Natural killer cell (primary cell): ENCODE data around the gene AKAP6. TPM values are rescaled to one million over a fixed set of nuclear protein-coding genes. Genes with fewer than 3 reads are reported as not detected.

Experiments used
- ATAC-seq, 3 donors: fragments of 150-1000 bp in 2 of 3; fragments of 200-7000 bp in 1 of 3; cut with Tn5 transposase; 1 replicate in 1 of 3; 2 replicates in 2 of 3; pipeline ENCODE4 v1.10.0; 2021; ENCODE audit warnings: mild to moderate bottlenecking in 2 of 3, moderate library complexity in 2 of 3
- DNase-seq, 2 donors: peaks; one replicate each; pipeline versions ENCODE4 v3.0.0 to v3.0.0-alpha.2; 2013 to 2021; ENCODE audit warnings: mixed read lengths in 1 of 2
- H3K27ac ChIP-seq: one replicate; pipeline ENCODE4 v1.5.1; 2013; ENCODE audit warnings: mild to moderate bottlenecking, low read length
- H3K27me3 ChIP-seq: one replicate; pipeline ENCODE4 v1.6.1; 2013; ENCODE audit warnings: low read length; ENCODE audit not compliant: control insufficient read depth, insufficient read depth
- H3K36me3 ChIP-seq: one replicate; pipeline ENCODE4 v1.6.1; 2013; ENCODE audit warnings: low read length; ENCODE audit not compliant: control insufficient read depth, insufficient read depth
- H3K4me1 ChIP-seq: one replicate; pipeline ENCODE4 v1.6.1; 2013; ENCODE audit warnings: low read length; ENCODE audit not compliant: control insufficient read depth, insufficient read depth
- H3K4me3 ChIP-seq: one replicate; pipeline ENCODE4 v1.5.1; 2013; ENCODE audit warnings: low read length
- H3K9me3 ChIP-seq: one replicate; pipeline ENCODE4 v1.6.1; 2013; ENCODE audit warnings: low read length; ENCODE audit not compliant: control insufficient read depth, insufficient read depth
- H3K27ac Mint-ChIP-seq, 2 donors: one replicate each; pipeline ENCODE4 v1.8.0; 2022; ENCODE audit warnings: mild to moderate bottlenecking in 2 of 2, mixed read lengths in 2 of 2, moderate library complexity in 1 of 2
- H3K27me3 Mint-ChIP-seq, 2 donors: one replicate each; pipeline ENCODE4 v1.8.0; 2022; ENCODE audit warnings: low read depth in 2 of 2, mixed read lengths in 2 of 2
- H3K36me3 Mint-ChIP-seq: one replicate; pipeline ENCODE4 v1.8.0; 2022; ENCODE audit warnings: mixed read lengths
- H3K4me1 Mint-ChIP-seq, 2 donors: one replicate each; pipeline ENCODE4 v1.8.0; 2022; ENCODE audit warnings: mixed read lengths in 2 of 2
- H3K4me3 Mint-ChIP-seq: one replicate; pipeline ENCODE4 v1.8.0; 2022; ENCODE audit warnings: mild to moderate bottlenecking, moderate library complexity, mixed read lengths
- H3K9me3 Mint-ChIP-seq, 2 donors: one replicate each; pipeline ENCODE4 v1.8.0; 2022; ENCODE audit warnings: mixed read lengths in 2 of 2
- WGBS: methylation state at CpG from one replicate; pipeline ENCODE4 v1.1.7; 2013; ENCODE audit warnings: missing lambda C conversion rate; ENCODE audit not compliant: insufficient coverage; 5-methylcytosine and 5-hydroxymethylcytosine counted together
- intact Hi-C: fragments of 100-400 bp; cut with micrococcal nuclease; formaldehyde crosslinking; loops from one replicate; pipeline ENCODE4 v1.14.2; 2022
- total RNA-seq, 4 donors: library from RNA; stranded (reverse); fragments of 120-200 nt in 1 of 4; gene quantifications; one replicate each; pipeline versions ENCODE4 v1.2.3 to v1.2.4, GENCODE V29; 2013 to 2022
- TF ChIP-seq, protein P1 (sequence below): fragments of 200-600 bp; IDR thresholded peaks from one replicate; pipeline ENCODE4 v1.8.0; 2022; ENCODE audit warnings: antibody characterized with exemption

AKAP6 gene
- total RNA-seq, 3 donors from 2014 or later (not counting 1 experiment from before 2014, with no cell fraction given): 0.21 to 1.3 (median 0.80) TPM

GRCh38 chr14:32546246-32546645 lies 217.1 kb downstream of the AKAP6 start:
- DNase-seq (no peak), ATAC-seq (no peak)
- Histone ChIP-seq H3K4me3 (no peak overlapping the region), H3K27me3 (no peaks in the 10 kb centered on the region), H3K9me3 (no peaks in the 10 kb centered on the region), H3K4me1 (no peaks in the 10 kb centered on the region), H3K27ac (no peak overlapping the region), H3K36me3 (no peaks in the 10 kb centered on the region)
- H3K4me3 Mint-ChIP-seq: no peak overlapping the region
- H3K27ac Mint-ChIP-seq: no peak overlapping the region
- no peaks in the 10 kb centered on the region for H3K4me1 Mint-ChIP-seq
- TF ChIP-seq, protein P1, sequence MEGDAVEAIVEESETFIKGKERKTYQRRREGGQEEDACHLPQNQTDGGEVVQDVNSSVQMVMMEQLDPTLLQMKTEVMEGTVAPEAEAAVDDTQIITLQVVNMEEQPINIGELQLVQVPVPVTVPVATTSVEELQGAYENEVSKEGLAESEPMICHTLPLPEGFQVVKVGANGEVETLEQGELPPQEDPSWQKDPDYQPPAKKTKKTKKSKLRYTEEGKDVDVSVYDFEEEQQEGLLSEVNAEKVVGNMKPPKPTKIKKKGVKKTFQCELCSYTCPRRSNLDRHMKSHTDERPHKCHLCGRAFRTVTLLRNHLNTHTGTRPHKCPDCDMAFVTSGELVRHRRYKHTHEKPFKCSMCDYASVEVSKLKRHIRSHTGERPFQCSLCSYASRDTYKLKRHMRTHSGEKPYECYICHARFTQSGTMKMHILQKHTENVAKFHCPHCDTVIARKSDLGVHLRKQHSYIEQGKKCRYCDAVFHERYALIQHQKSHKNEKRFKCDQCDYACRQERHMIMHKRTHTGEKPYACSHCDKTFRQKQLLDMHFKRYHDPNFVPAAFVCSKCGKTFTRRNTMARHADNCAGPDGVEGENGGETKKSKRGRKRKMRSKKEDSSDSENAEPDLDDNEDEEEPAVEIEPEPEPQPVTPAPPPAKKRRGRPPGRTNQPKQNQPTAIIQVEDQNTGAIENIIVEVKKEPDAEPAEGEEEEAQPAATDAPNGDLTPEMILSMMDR: no peak
- intact Hi-C loops: no loop called here
- H3K36me3 Mint-ChIP-seq: no peaks in the 10 kb centered on the region
- H3K27me3 Mint-ChIP-seq: peaks cover 0 to 2% of the 10 kb centered on the region in 2 donors
- WGBS: 100% methylated on average over 2 of the region's 2 CpGs
- H3K9me3 Mint-ChIP-seq: no peaks in the 10 kb centered on the region

- Histone ChIP-seq H3K27ac (no peak overlapping the region), H3K27me3 (no peaks in the 10 kb centered on the region), H3K4me1 (no peaks in the 10 kb centered on the region), H3K9me3 (no peaks in the 10 kb centered on the region), H3K36me3 (no peaks in the 10 kb centered on the region), H3K4me3 (no peak overlapping the region)
- no peaks in the 10 kb centered on the region for H3K4me1 Mint-ChIP-seq
- TF ChIP-seq, protein P1: no peak
- no peaks in the 10 kb centered on the region for H3K9me3 Mint-ChIP-seq
- DNase-seq (no peak), ATAC-seq (no peak)
- no peaks in the 10 kb centered on the region for H3K36me3 Mint-ChIP-seq
- H3K27me3 Mint-ChIP-seq: peaks cover 0 to 3% of the 10 kb centered on the region in 2 donors
- intact Hi-C loops: no loop called here
- H3K4me3 Mint-ChIP-seq: no peak overlapping the region
- H3K27ac Mint-ChIP-seq: no peak overlapping the region
Measured at GRCh38 chr14:32552766-32553165, 223.7 kb downstream of the AKAP6 start.

DNA sequence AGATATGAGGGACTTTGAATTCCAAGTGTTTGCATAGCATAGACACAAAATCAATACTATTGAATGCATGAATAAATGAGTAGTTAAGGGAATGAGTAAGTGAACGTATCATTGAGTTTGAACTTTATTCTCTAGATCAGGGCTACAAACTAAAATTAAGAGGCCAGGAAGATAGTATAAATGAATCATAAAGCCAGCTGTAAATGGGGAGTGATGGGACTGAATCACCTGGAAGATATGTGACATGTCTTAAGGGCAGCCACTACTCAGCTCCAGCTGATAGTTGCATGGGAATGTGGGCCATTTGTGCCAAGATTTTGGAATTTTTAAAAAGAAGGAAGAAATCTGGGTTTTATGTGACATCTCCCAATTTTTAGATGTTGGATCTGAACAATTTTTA lies 229.9 kb downstream of the AKAP6 start:
- Histone ChIP-seq H3K9me3 (no peaks in the 10 kb centered on the region), H3K36me3 (no peaks in the 10 kb centered on the region), H3K27me3 (no peaks in the 10 kb centered on the region), H3K4me3 (no peak overlapping the region), H3K27ac (no peak overlapping the region), H3K4me1 (no peaks in the 10 kb centered on the region)
- no peaks in the 10 kb centered on the region for H3K36me3 Mint-ChIP-seq
- peaks cover 0 to 3% of the 10 kb centered on the region in 2 donors for H3K27me3 Mint-ChIP-seq
- no peak for DNase-seq
- intact Hi-C loops: no loop called here
- no peaks in the 10 kb centered on the region for H3K9me3 Mint-ChIP-seq
- WGBS: no CpG with 5 or more reads among the region's 1 CpG
- TF ChIP-seq, protein P1: no peak
- H3K27ac Mint-ChIP-seq: no peak overlapping the region
- no peak for ATAC-seq
- no peak overlapping the region for H3K4me3 Mint-ChIP-seq
- peaks cover under 1 to 5% of the 10 kb centered on the region in 2 donors for H3K4me1 Mint-ChIP-seq

GRCh38 chr14:32559590-32559989 lies 230.5 kb downstream of the AKAP6 start:
- H3K36me3 ChIP-seq: no peaks in the 10 kb centered on the region
- H3K27me3 ChIP-seq: no peaks in the 10 kb centered on the region
- H3K4me3 Mint-ChIP-seq: no peak overlapping the region
- no peak overlapping the region for H3K27ac Mint-ChIP-seq
- DNase-seq: no peak
- peaks cover 5 to 11% of the 10 kb centered on the region in 2 donors for H3K4me1 Mint-ChIP-seq
- H3K4me3 ChIP-seq: no peak overlapping the region
- no peaks in the 10 kb centered on the region for H3K9me3 Mint-ChIP-seq
- H3K36me3 Mint-ChIP-seq: no peaks in the 10 kb centered on the region
- no peaks in the 10 kb centered on the region for H3K4me1 ChIP-seq
- H3K27me3 Mint-ChIP-seq: peaks cover 0 to 3% of the 10 kb centered on the region in 2 donors
- TF ChIP-seq, protein P1: no peak
- no peaks in the 10 kb centered on the region for H3K9me3 ChIP-seq
- ATAC-seq: no peak
- WGBS: 100% methylated on average over 1 of the region's 1 CpG
- intact Hi-C loops: no loop called here
- no peak overlapping the region for H3K27ac ChIP-seq
